ENCODE measurements around the gene AFAP1. TPM values are rescaled to one million over a fixed set of nuclear protein-coding genes. Genes with fewer than 3 reads are reported as not detected.

AFAP1 gene
- polyA plus RNA-seq, 1 donor (not counting 4 experiments of a cell fraction or from before 2014, with no cell fraction given): 7.6 TPM

GRCh38 chr4:7877176-7877575 lies 62.5 kb downstream of the AFAP1 start:
- Histone ChIP-seq H3K4me3 (ENCODE audit: control insufficient read depth in 2 of 3, extremely low read depth in 1 of 3, insufficient read depth in 2 of 3, low read depth in 1 of 3, low read length in 3 of 3) (no peak overlapping the region), H3K36me3 (ENCODE audit: control insufficient read depth in 2 of 2, extremely low read depth in 1 of 2, insufficient read depth in 2 of 2, low read length in 2 of 2) (no peaks in the 10 kb centered on the region), H3K9me1 (ENCODE audit: control insufficient read depth, extremely low read depth, insufficient read depth, low read length) (peaks cover 2% of the 10 kb centered on the region), H2AFZ (ENCODE audit: control insufficient read depth, low read length) (no peak overlapping the region), H3K9ac (ENCODE audit: control insufficient read depth, extremely low read depth, insufficient read depth, low read length) (no peak overlapping the region), H3K9me3 (ENCODE audit: control insufficient read depth, low read depth, low read length) (no peaks in the 10 kb centered on the region), H3K27ac (ENCODE audit: control insufficient read depth, insufficient read depth, low read length) (no peak overlapping the region), H4K20me1 (ENCODE audit: control insufficient read depth, extremely low read depth, insufficient read depth, low read length) (peaks cover 5% of the 10 kb centered on the region), H3K4me2 (ENCODE audit: control insufficient read depth, extremely low read depth, insufficient read depth, low read depth, low read length) (no peak overlapping the region), H3K4me1 (ENCODE audit: control insufficient read depth, extremely low read depth, insufficient read depth, low read length) (peaks cover 6% of the 10 kb centered on the region), H3K27me3 (ENCODE audit: control insufficient read depth, extremely low read depth, insufficient read depth, low read length) (no peaks in the 10 kb centered on the region), H3K79me2 (ENCODE audit: control insufficient read depth, insufficient read depth, low read length) (peaks cover 72% of the 10 kb centered on the region)
- TF ChIP-seq, protein P1, sequence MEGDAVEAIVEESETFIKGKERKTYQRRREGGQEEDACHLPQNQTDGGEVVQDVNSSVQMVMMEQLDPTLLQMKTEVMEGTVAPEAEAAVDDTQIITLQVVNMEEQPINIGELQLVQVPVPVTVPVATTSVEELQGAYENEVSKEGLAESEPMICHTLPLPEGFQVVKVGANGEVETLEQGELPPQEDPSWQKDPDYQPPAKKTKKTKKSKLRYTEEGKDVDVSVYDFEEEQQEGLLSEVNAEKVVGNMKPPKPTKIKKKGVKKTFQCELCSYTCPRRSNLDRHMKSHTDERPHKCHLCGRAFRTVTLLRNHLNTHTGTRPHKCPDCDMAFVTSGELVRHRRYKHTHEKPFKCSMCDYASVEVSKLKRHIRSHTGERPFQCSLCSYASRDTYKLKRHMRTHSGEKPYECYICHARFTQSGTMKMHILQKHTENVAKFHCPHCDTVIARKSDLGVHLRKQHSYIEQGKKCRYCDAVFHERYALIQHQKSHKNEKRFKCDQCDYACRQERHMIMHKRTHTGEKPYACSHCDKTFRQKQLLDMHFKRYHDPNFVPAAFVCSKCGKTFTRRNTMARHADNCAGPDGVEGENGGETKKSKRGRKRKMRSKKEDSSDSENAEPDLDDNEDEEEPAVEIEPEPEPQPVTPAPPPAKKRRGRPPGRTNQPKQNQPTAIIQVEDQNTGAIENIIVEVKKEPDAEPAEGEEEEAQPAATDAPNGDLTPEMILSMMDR (optimal IDR thresholded peaks at IDR 0.05 in 1 of 3, IDR thresholded peaks at IDR 0.05 in 1 of 3, conservative IDR thresholded peaks at IDR 0.05 in 1 of 3; ENCODE audit: extremely low read depth in 1 of 3, insufficient read depth in 2 of 3, low read length in 3 of 3): no peak
- TF ChIP-seq EZH2 (IDR thresholded peaks at IDR 0.05; ENCODE audit: low read length): no peak
- dilution Hi-C loops (cut with MboI; ENCODE audit: extremely low pct_ligation_motif_present, low sequenced_read_pairs): no loop called here
- FAIRE-seq (no peak), DNase-seq (ENCODE audit: low read depth, low spot score) (no peak)

DNA sequence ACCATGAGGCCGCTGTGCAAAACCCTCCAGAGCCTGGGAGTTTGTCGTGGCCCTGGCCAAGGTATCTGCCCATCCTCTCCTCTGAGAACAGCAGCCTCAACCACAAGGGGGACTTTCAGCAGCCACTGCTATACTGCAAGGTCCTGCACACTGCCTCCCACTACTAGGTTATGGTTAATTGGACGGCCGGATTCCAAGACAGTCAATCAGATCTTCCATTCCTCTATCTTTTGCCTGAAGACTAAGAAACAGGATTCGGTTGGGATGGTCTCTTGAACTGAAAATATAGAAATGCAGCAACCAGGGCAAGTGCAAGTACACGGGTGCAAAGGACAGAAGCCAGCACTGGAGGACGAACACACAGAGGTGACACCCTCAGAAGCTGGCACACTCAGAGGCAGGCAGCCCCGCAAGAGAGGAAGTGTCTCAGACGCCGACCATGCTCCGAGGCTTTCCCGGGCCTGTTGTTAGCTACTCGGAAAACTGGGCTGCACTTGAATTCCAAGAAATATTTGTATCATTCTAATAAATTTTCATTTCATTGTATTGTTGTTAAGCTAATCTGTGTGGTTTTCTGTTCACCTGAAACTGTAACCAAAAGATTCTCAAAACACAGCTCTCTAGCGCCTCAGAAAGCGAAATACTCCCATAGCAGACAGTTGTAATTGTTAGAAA lies 63.3 kb downstream of the AFAP1 start:
- FAIRE-seq (no peak), DNase-seq (ENCODE audit: low read depth, low spot score) (no peak)
- no peak overlapping the region for H3K9ac ChIP-seq (ENCODE audit: control insufficient read depth, extremely low read depth, insufficient read depth, low read length)
- H3K36me3 ChIP-seq (ENCODE audit: control insufficient read depth in 2 of 2, extremely low read depth in 1 of 2, insufficient read depth in 2 of 2, low read length in 2 of 2): peaks cover 2% of the 10 kb centered on the region in 2 experiments
- H4K20me1 ChIP-seq (ENCODE audit: control insufficient read depth, extremely low read depth, insufficient read depth, low read length): peaks cover 5% of the 10 kb centered on the region
- no peaks in the 10 kb centered on the region for H3K27me3 ChIP-seq (ENCODE audit: control insufficient read depth, extremely low read depth, insufficient read depth, low read length)
- no peak overlapping the region for H3K27ac ChIP-seq (ENCODE audit: control insufficient read depth, insufficient read depth, low read length)
- peaks cover 2% of the 10 kb centered on the region for H3K9me1 ChIP-seq (ENCODE audit: control insufficient read depth, extremely low read depth, insufficient read depth, low read length)
- peaks cover 9% of the 10 kb centered on the region for H3K4me1 ChIP-seq (ENCODE audit: control insufficient read depth, extremely low read depth, insufficient read depth, low read length)
- TF ChIP-seq, protein P1 (optimal IDR thresholded peaks at IDR 0.05 in 1 of 3, IDR thresholded peaks at IDR 0.05 in 1 of 3, conservative IDR thresholded peaks at IDR 0.05 in 1 of 3; ENCODE audit: extremely low read depth in 1 of 3, insufficient read depth in 2 of 3, low read length in 3 of 3): no peak
- no peak for TF ChIP-seq EZH2 (IDR thresholded peaks at IDR 0.05; ENCODE audit: low read length)
- no peak overlapping the region for H3K4me3 ChIP-seq (ENCODE audit: control insufficient read depth in 2 of 3, extremely low read depth in 1 of 3, insufficient read depth in 2 of 3, low read depth in 1 of 3, low read length in 3 of 3)
- no peaks in the 10 kb centered on the region for H3K9me3 ChIP-seq (ENCODE audit: control insufficient read depth, low read depth, low read length)
- H3K79me2 ChIP-seq (ENCODE audit: control insufficient read depth, insufficient read depth, low read length): peaks cover 66% of the 10 kb centered on the region
- no peak overlapping the region for H2AFZ ChIP-seq (ENCODE audit: control insufficient read depth, low read length)
- dilution Hi-C loops (cut with MboI; ENCODE audit: extremely low pct_ligation_motif_present, low sequenced_read_pairs): no loop called here
- H3K4me2 ChIP-seq (ENCODE audit: control insufficient read depth, extremely low read depth, insufficient read depth, low read depth, low read length): no peak overlapping the region
